C4-2B (cell line): ENCODE data around the gene CACUL1.
"Not testable (repeated sequence)": the region's sequence is repeated elsewhere in the genome, so short reads cannot be mapped to it uniquely, and the experiment has no call there.

ENCODE experiments used
- H3K27ac ChIP-seq: fragments of 450-650 bp; 2 replicates; pipeline ENCODE4 v1.5.1; 2017
- CTCF ChIP-seq: fragments of 450-650 bp; conservative IDR thresholded peaks from 2 replicates; pipeline ENCODE4 v1.5.1; 2017; ENCODE audit warnings: mild to moderate bottlenecking
- ZFX ChIP-seq: fragments of 450-650 bp; IDR thresholded peaks from 2 replicates; pipeline ENCODE4 v1.6.1; 2017

The CACUL1 gene

GRCh38 chr10:118658762-118659161 lies 96.0 kb downstream of the CACUL1 start:
- TF ChIP-seq CTCF = no peak
- no peak for TF ChIP-seq ZFX
- H3K27ac ChIP-seq = no peak overlapping the region

- H3K27ac ChIP-seq = not testable (repeated sequence)
Observed at GRCh38 chr10:118658168-118658567, 96.6 kb downstream of the CACUL1 start.

- not testable (repeated sequence) for H3K27ac ChIP-seq
Observed at GRCh38 chr10:118645294-118645693, 109.5 kb downstream of the CACUL1 start.

- H3K27ac ChIP-seq = no peak overlapping the region
- TF ChIP-seq CTCF = no peak
- TF ChIP-seq ZFX = no peak
Observed at GRCh38 chr10:118642228-118642627, 112.5 kb downstream of the CACUL1 start.

- TF ChIP-seq CTCF (no peak), ZFX (no peak)
- H3K27ac ChIP-seq = no peak overlapping the region
Observed at GRCh38 chr10:118638680-118639079, 116.1 kb downstream of the CACUL1 start.

GRCh38 chr10:118635674-118636402 lies 118.9 kb downstream of the CACUL1 start:
- TF ChIP-seq ZFX = no peak
- TF ChIP-seq CTCF = no peak
- H3K27ac ChIP-seq = no peak overlapping the region

GRCh38 chr10:118633786-118634185 lies 121.0 kb downstream of the CACUL1 start:
- TF ChIP-seq ZFX = no peak
- no peak for TF ChIP-seq CTCF
- H3K27ac ChIP-seq = no peak overlapping the region

- no peak overlapping the region for H3K27ac ChIP-seq
- no peak for TF ChIP-seq CTCF
- no peak for TF ChIP-seq ZFX
Observed at GRCh38 chr10:118629211-118629610, 125.6 kb downstream of the CACUL1 start.

- TF ChIP-seq CTCF (no peak), ZFX (no peak)
Observed at GRCh38 chr10:118628397-118628796, 126.4 kb downstream of the CACUL1 start.

More at GRCh38 chr10:118628397-118628796, 126.4 kb downstream of the CACUL1 start:
- no peak overlapping the region for H3K27ac ChIP-seq
